ENCODE data around the gene VGLL3.

- no peak for TF ChIP-seq CREB5 (CRISPR knock-in tag; IDR thresholded peaks at IDR 0.05; ENCODE audit: low read depth)
- TF ChIP-seq ARNTL (CRISPR knock-in tag; IDR thresholded peaks at IDR 0.05; ENCODE audit: borderline replicate concordance, low read depth), result no peak
- TF ChIP-seq RARB (CRISPR knock-in tag; IDR thresholded peaks at IDR 0.05), result no peak
- no peak for TF ChIP-seq ZFP3 (CRISPR knock-in tag; IDR thresholded peaks at IDR 0.05)
- TF ChIP-seq TOX (CRISPR knock-in tag; IDR thresholded peaks at IDR 0.05; ENCODE audit: borderline replicate concordance), result no peak
- no peak for TF ChIP-seq ZNF565 (CRISPR knock-in tag; conservative IDR thresholded peaks at IDR 0.05; ENCODE audit: low read depth)
- TF ChIP-seq SNAI2 (CRISPR knock-in tag; IDR thresholded peaks at IDR 0.05), result no peak
- TF ChIP-seq ZC3H10 (CRISPR knock-in tag; IDR thresholded peaks at IDR 0.05), result no peak
Observed at GRCh38 chr3:86914670-86915069, 76.3 kb downstream of the VGLL3 start.
